Fibroblast of skin of right biceps (primary cell): ENCODE results near the gene SLC1A1.
"Not testable (repeated sequence)": the region's sequence is repeated elsewhere in the genome, so short reads cannot be mapped to it uniquely, and the experiment has no call there.

Experiments used
- DNase-seq: peaks from one replicate; pipeline ENCODE4 v3.0.0-alpha.2; 2013

The SLC1A1 gene

DNA sequence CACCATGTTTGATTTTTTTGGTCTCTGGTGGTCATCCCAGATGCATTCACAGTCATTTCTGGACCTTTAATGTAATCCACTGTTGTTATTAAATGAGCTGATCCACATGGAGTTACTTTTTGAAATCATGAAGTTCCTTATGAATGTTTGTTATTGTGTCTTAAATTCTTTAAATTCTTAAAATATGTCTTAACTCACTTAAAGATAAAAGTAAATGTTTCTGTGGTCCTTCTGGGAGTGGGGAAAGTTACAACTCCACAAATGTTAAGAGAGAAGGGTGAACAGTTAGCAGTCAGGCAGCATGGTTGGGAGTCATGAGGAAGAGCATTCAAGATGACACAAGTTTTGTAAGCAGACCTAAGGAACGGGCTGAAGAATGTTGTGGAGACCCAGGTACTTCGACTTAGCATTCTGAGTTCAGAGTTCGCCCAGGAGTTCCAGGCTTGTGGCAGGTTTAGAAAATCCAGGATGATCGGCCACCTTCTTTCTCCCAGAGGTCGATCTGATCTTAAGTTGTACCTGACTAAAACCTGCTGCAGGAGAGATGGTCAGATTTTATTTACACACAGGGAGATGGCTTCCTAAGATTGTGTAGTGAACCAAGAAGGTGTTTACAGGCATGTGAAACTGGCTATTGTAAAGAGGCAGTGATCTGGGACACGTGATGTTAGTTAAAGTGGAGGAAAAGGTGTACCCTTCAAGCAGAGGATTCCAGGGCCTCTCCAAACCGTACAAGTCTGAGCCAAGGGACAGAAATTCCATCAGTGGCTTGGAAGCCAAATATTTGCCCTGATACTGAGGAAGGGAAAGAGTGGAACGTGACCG lies 17.2 kb downstream of the SLC1A1 start:
- peak; percentile 38 for DNase-seq

GRCh38 chr9:4508246-4508906 lies 18.1 kb downstream of the SLC1A1 start:
- peak; percentile 86 for DNase-seq

DNA sequence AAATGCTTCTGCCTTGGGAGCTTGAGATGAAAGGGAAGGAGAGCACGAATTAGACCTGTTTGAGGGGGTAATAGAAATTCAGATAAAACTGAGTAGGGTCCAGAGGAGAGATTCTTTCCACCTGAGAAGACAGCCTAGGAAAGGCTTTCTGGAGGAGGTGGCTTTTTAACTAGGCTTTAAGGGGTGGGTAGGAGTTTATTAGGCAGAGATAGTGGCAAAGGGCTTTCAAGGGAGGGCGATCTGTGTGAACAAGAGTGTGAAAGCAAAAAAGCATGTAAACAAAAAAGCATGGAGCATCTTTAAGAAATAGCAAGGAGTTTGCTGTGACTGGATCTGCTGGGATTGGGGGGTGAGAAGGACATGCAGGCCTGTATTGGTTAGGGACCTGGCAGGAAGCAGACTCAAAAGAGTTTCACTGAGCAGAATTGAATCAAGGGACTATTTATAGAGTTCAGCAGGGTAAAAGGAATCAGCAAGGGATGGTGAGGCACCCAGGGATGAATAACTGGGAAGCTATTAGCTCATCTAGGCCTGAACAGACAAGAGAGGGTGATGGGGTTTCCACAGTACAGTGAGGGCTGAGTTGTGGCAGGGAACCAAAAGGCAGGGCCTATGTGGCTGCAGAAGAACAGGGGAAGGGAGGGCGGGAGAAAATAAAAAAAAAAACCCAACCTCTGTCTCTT lies 18.8 kb downstream of the SLC1A1 start:
- DNase-seq, result peak; percentile 92

DNA sequence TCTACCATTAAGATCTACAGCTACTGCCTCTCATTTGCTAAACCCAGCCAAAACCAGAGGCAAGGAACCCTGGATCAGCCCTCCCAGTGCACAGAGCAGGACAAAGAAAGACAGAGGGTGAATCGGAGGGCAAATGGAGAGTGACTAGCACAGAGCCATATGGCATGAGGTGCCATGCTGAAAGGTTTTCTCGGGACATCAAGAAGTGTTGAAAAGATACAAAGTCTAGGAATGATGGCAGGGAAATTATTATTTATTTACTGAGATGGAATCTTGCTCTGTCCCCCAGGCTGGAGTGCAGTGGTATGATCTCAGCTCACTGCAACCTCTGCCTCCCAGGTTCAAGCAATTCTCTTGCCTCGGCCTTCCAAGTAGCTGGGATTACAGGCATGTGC lies 19.3 kb downstream of the SLC1A1 start:
- DNase-seq, result no peak

- DNase-seq, result no peak
Observed at GRCh38 chr9:4510546-4511322, 20.5 kb downstream of the SLC1A1 start.

- no peak for DNase-seq
Observed at GRCh38 chr9:4514252-4515128, 24.2 kb downstream of the SLC1A1 start.

- no peak for DNase-seq
Observed at GRCh38 chr9:4515958-4516375, 25.7 kb downstream of the SLC1A1 start.

- peak; percentile 25 for DNase-seq
Observed at GRCh38 chr9:4517274-4517673, 27.0 kb downstream of the SLC1A1 start.

DNA sequence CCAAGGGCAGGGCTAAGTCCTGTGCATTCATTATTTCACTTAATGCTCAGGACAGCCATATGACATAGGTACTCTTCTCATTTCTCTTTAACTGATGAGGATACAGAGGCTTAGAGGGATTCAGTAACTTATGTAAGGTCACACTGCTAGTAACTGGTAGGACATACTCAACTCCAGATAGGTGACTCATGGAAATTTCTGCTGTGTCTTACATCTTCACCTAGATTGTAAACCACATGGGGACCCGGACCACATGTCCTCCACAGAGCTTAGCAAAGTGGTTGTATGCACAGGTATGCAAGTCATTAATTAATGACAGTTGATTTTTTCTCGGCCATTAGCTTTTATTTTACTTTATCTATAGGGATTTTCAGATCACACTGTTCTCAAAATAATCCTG lies 29.3 kb downstream of the SLC1A1 start:
- no peak for DNase-seq

GRCh38 chr9:4520055-4520454 lies 29.8 kb downstream of the SLC1A1 start:
- no peak for DNase-seq

DNA sequence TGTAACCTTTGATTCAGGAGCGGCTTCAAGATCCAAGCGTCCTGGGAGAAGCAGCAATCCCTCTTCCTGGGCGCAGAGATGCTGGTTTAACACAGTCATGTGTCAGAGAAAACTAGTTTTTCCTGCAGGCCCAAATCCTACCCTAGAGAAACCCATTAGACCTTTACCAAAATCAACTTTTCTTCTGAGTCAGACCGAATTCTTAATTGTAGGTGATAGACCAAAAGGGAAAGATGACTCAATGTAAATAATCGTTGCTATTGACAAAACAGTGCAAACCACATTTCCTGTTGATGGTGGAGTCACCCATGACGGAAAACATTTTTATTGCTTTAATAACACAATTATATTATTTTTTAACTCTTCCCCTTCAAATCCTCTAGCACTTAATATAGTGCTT lies 40.1 kb downstream of the SLC1A1 start:
- DNase-seq, result no peak

DNA sequence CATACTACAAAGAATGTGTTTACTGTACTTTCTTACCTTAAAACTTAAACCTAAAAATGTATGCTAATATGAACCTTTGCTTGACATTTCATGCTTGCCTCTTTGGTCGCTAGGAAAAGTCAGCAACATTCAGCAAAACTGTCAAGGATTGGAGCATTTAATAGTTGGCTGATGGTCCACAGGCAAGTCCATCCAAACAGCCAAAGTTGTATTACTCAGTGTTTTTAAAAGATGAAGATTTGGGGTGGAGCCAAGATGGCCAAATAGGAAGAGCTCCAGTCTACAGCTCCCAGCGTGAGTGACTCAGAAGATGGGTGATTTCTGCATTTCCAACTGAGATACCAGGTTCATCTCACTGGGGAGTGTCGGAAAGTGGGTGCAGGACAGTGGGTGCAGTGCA lies 40.6 kb downstream of the SLC1A1 start:
- peak; percentile 49 for DNase-seq

GRCh38 chr9:4531355-4531754 lies 41.1 kb downstream of the SLC1A1 start:
- DNase-seq, result not testable (repeated sequence)

- DNase-seq, result not testable (repeated sequence)
Observed at GRCh38 chr9:4533881-4534280, 43.6 kb downstream of the SLC1A1 start.

DNA sequence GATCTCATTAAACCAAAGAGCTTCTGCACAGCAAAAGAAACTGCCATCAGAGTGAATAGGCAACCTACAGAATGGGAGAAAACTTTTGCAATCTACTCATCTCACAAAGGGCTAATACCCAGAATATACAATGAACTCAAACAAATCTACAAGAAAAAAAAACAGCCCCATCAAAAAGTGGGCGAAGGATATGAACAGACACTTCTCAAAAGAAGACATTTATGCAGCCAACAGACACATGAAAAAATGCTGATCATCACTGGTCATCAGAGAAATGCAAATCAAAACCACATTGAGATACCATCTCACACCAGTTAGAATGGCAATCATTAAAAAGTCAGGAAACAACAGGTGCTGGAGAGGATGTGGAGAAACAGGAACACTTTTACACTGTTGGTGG lies 45.9 kb downstream of the SLC1A1 start:
- not testable (repeated sequence) for DNase-seq

- no peak for DNase-seq
Observed at GRCh38 chr9:4537581-4537980, 47.3 kb downstream of the SLC1A1 start.

DNA sequence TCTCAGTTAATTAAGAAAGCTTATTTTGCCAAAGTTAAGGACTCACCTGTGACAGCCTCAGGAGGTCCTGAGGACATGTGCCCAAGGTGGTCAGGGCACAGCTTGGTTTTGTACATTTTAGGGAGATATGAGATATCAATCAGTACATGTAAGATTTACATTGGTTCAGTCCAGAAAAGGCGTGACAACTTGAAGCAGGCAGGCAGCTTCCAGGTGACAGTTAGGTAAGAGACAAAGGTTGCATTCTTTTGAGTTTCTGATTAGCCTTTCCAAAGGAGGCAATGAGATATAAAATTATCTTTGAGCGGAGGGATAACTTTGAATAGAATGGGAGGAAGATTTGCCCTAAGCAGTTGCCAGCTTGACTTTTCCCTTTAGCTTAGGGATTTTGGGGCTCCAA lies 47.8 kb downstream of the SLC1A1 start:
- DNase-seq, result no peak

DNA sequence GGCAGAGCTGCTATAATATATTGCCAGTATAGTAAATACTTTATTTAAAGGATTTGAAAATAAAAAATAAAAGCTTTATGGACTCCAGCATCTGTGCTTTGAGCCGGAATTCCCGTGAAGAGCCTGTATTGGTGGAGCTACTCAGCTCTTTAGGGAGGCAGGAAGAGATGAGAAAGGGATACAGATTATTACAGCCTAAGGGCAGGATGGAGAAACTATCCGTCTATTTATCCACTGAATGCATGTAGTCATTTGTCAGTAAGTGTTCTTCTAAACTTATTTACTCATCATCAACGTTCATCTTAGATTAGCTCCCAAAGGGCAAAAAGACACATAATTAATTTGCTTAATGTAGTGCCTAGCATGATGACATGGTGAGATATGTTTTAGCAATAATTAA lies 48.4 kb downstream of the SLC1A1 start:
- DNase-seq, result no peak

GRCh38 chr9:4540425-4540824 lies 50.2 kb downstream of the SLC1A1 start:
- DNase-seq, result no peak

GRCh38 chr9:4541281-4541680 lies 51.0 kb downstream of the SLC1A1 start:
- no peak for DNase-seq

DNA sequence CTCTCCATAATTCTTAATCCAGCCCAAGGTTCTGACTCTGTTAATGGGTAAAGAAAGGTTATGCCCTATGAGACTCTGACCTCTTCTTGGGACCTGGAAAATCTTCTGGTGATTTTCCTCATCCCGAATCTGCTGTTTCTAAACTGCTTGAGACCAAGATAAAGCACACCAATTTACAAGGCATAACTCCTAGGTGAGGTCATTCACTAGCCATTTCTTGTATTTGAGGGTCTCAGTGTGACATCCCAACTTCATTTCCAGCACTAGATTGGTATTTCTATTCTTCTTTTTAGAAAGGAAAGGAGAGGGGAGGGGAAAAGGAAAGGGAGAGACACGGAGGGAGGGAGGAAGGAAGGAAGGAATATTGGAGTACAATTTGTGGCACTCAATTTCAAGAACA lies 51.6 kb downstream of the SLC1A1 start:
- no peak for DNase-seq

- DNase-seq, result not testable (repeated sequence)
Observed at GRCh38 chr9:4544714-4545113, 54.4 kb downstream of the SLC1A1 start.
